GM19023 (cell line): Measurements from ENCODE around the gene APBB1IP.
"Not testable (repeated sequence)": the region's sequence is repeated elsewhere in the genome, so short reads cannot be mapped to it uniquely, and the experiment has no call there.

Experiments
- ATAC-seq: cut with Tn5 transposase; IDR thresholded peaks from one replicate; pipeline ENCODE4 v1.9.1; 2021; ENCODE audit warnings: mild to moderate bottlenecking, moderate library complexity; ENCODE audit not compliant: unreplicated experiment

APBB1IP gene

GRCh38 chr10:26554246-26554645 lies 116.1 kb downstream of the APBB1IP start:
- ATAC-seq = no peak

GRCh38 chr10:26555719-26556368 lies 117.7 kb downstream of the APBB1IP start:
- ATAC-seq = no peak

GRCh38 chr10:26556748-26557640 lies 118.9 kb downstream of the APBB1IP start:
- no peak for ATAC-seq

- no peak for ATAC-seq
Observed at GRCh38 chr10:26557641-26558014, 119.5 kb downstream of the APBB1IP start.

- ATAC-seq = no peak
Observed at GRCh38 chr10:26566525-26567350, 128.6 kb downstream of the APBB1IP start.

GRCh38 chr10:26567351-26567721 lies 129.2 kb downstream of the APBB1IP start:
- ATAC-seq = no peak

- ATAC-seq = no peak
Observed at GRCh38 chr10:26571655-26572054, 133.5 kb downstream of the APBB1IP start.

GRCh38 chr10:26573674-26574073 lies 135.5 kb downstream of the APBB1IP start:
- no peak for ATAC-seq

- ATAC-seq = no peak
Observed at GRCh38 chr10:26574783-26575182, 136.6 kb downstream of the APBB1IP start.

GRCh38 chr10:26578371-26578770 lies 140.2 kb downstream of the APBB1IP start:
- not testable (repeated sequence) for ATAC-seq

GRCh38 chr10:26579256-26580063 lies 141.3 kb downstream of the APBB1IP start:
- ATAC-seq = no peak

- ATAC-seq = no peak
Observed at GRCh38 chr10:26586211-26586610, 148.1 kb downstream of the APBB1IP start.

- ATAC-seq = no peak
Observed at GRCh38 chr10:26588611-26589010, 150.5 kb downstream of the APBB1IP start.

GRCh38 chr10:26589813-26590212 lies 151.7 kb downstream of the APBB1IP start:
- ATAC-seq = not testable (repeated sequence)

- ATAC-seq = no peak
Observed at GRCh38 chr10:26593896-26594295, 155.8 kb downstream of the APBB1IP start.

GRCh38 chr10:26603283-26603682 lies 165.1 kb downstream of the APBB1IP start:
- ATAC-seq = not testable (repeated sequence)

- not testable (repeated sequence) for ATAC-seq
Observed at GRCh38 chr10:26604320-26605093, 166.4 kb downstream of the APBB1IP start.

- peak; percentile 63 for ATAC-seq
Observed at GRCh38 chr10:26606389-26606877, 168.3 kb downstream of the APBB1IP start.

GRCh38 chr10:26612151-26612915 lies 174.2 kb downstream of the APBB1IP start:
- no peak for ATAC-seq
